Cardiac muscle cell (in vitro differentiated cells and primary cell): ENCODE data around the gene PAWR. TPM values are rescaled to one million over a fixed set of nuclear protein-coding genes. Genes with fewer than 3 reads are reported as not detected.

Experiments
- DNase-seq, 2 donors: peaks; one replicate each; pipeline versions ENCODE4 v3.0.0 to v3.0.0-alpha.2; 2010 to 2017; ENCODE audit warnings: low read depth in 1 of 2, low spot score in 1 of 2
- H3K27ac ChIP-seq: fragments of 200-600 bp; sonication (generic); 2 replicates; pipeline ENCODE4 v1.5.1; 2016
- H3K27me3 ChIP-seq: fragments of 200-600 bp; sonication (generic); 2 replicates; pipeline ENCODE4 v1.6.0; 2016; ENCODE audit warnings: control low read depth
- H3K36me3 ChIP-seq: fragments of 200-600 bp; sonication (generic); 2 replicates; pipeline ENCODE4 v1.5.1; 2016; ENCODE audit warnings: control low read depth
- H3K4me1 ChIP-seq: fragments of 200-600 bp; sonication (generic); 2 replicates; pipeline ENCODE4 v1.8.1; 2017; ENCODE audit warnings: low read depth, mild to moderate bottlenecking, mixed run types
- H3K4me3 ChIP-seq: fragments of 200-600 bp; sonication (generic); 2 replicates; pipeline ENCODE4 v1.5.1; 2016; ENCODE audit warnings: mild to moderate bottlenecking
- H3K9me3 ChIP-seq: fragments of 200-600 bp; sonication (generic); 2 replicates; pipeline ENCODE4 v1.5.1; 2017; ENCODE audit warnings: low read depth, mild to moderate bottlenecking, control low read depth
- CTCF ChIP-seq: IDR thresholded peaks from 2 replicates; pipeline ENCODE4 v1.5.1; 2012; ENCODE audit warnings: low read depth, mild to moderate bottlenecking, low read length
- polyA plus RNA-seq: library from polyadenylated mRNA; unstranded; fragments of >200 nt; fragmentation: Nextera tagmentation; extraction: Ambion mirVana; gene quantifications from 2 replicates; pipeline ENCODE4 v1.2.1, GENCODE V29; 2016
- total RNA-seq: library from RNA; depleted of rRNA; stranded (reverse); fragments of >200 nt; gene quantifications from 2 replicates; pipeline ENCODE4 v1.2.3, GENCODE V29; 2016

PAWR gene
- total and polyA plus RNA-seq, 2 experiments from 2014 or later = 58.1 to 94.0 TPM

DNA sequence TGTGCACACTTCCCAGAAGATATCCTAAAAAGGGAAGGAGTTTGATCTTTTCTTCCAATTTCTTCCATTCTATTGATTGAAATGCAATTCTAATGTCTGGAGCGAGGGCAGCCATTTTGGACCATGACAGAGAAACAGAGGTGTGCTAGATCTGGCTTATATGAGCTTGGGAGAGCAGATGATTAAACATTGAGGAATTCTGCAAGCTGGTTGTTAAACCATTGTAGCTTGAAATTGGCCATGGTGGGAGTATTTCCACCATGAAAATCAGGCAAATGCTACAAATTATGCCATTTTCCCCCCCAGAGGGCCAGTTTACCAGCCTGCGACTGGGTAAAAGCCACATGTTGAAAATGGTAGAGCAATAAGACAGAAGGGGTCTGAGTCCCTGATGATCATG lies 155.0 kb downstream of the PAWR start:
- Histone ChIP-seq H3K9me3 (no peaks in the 10 kb centered on the region), H3K36me3 (no peaks in the 10 kb centered on the region), H3K4me1 (no peaks in the 10 kb centered on the region), H3K27me3 (no peaks in the 10 kb centered on the region), H3K4me3 (no peak overlapping the region), H3K27ac (no peak overlapping the region)
- TF ChIP-seq CTCF = no peak
- DNase-seq = no peak

Other genes starting within 250 kb of the PAWR start
- gene PPP1R12A, start 244.1 kb upstream of the PAWR start, total RNA-seq = 117 and 208 TPM in 2 replicates
- gene PPP1R12A, start 244.1 kb upstream of the PAWR start, polyA plus RNA-seq = 194 and 233 TPM in 2 replicates